Fibroblast of lung (primary cell): ENCODE results near the gene MGLL. TPM values are rescaled to one million over a fixed set of nuclear protein-coding genes. Genes with fewer than 3 reads are reported as not detected.

Experiments used
- DNase-seq, 2 donors: peaks; one replicate each; pipeline versions ENCODE4 v3.0.0 to v3.0.0-alpha.2; 2010; ENCODE audit warnings: low read depth in 2 of 2
- H2AFZ ChIP-seq: 2 replicates; pipeline ENCODE4 v1.5.1; 2012; ENCODE audit warnings: low read length, control low read depth, inconsistent platforms
- H3K27ac ChIP-seq: 2 replicates; pipeline ENCODE4 v1.5.1; 2011; ENCODE audit warnings: low read length, control low read depth; ENCODE audit not compliant: insufficient read depth
- H3K27me3 ChIP-seq: 2 replicates; pipeline ENCODE4 v1.5.1; 2011; ENCODE audit warnings: mild to moderate bottlenecking, low read length; ENCODE audit not compliant: control insufficient read depth, insufficient read depth
- H3K36me3 ChIP-seq: 2 replicates; pipeline ENCODE4 v1.5.1; 2011; ENCODE audit warnings: low read length; ENCODE audit not compliant: control insufficient read depth, insufficient read depth
- H3K4me1 ChIP-seq: 2 replicates; pipeline ENCODE4 v1.5.1; 2011; ENCODE audit warnings: low read length; ENCODE audit not compliant: control insufficient read depth, insufficient read depth; ENCODE audit errors: extremely low read depth
- H3K4me2 ChIP-seq: 2 replicates; pipeline ENCODE4 v1.5.1; 2011; ENCODE audit warnings: low read length, control low read depth; ENCODE audit not compliant: insufficient read depth; ENCODE audit errors: extremely low read depth
- H3K4me3 ChIP-seq, 4 experiments: fragments of 200-600 bp in 1 of 4; sonication (generic) in 1 of 4; replicated peaks in 1 of 4; 2 replicates each; pipeline ENCODE4 v1.5.1; 2011 to 2016; ENCODE audit warnings: low read length in 4 of 4, low read depth in 3 of 4, mild to moderate bottlenecking in 3 of 4, control low read depth in 2 of 4, inconsistent platforms in 1 of 4, mixed read lengths in 1 of 4; ENCODE audit not compliant: insufficient read depth in 1 of 4; ENCODE audit errors: control extremely low read depth in 1 of 4
- H3K79me2 ChIP-seq: 2 replicates; pipeline ENCODE4 v1.5.1; 2012; ENCODE audit warnings: mild to moderate bottlenecking, low read length, inconsistent platforms; ENCODE audit not compliant: control insufficient read depth, insufficient read depth
- H3K9ac ChIP-seq: 2 replicates; pipeline ENCODE4 v1.5.1; 2011; ENCODE audit warnings: mild to moderate bottlenecking, low read length, control low read depth; ENCODE audit not compliant: insufficient read depth
- H3K9me3 ChIP-seq: 2 replicates; pipeline ENCODE4 v1.5.1; 2012; ENCODE audit warnings: low read depth, low read length; ENCODE audit not compliant: control insufficient read depth, insufficient read depth
- H4K20me1 ChIP-seq: 2 replicates; pipeline ENCODE4 v1.5.1; 2011; ENCODE audit warnings: low read length; ENCODE audit not compliant: control insufficient read depth, insufficient read depth; ENCODE audit errors: extremely low read depth
- EZH2 ChIP-seq: IDR thresholded peaks from 2 replicates; pipeline ENCODE4 v1.5.1; 2012; ENCODE audit warnings: low read length, control low read depth, mild to moderate bottlenecking; ENCODE audit errors: missing control alignments
- polyA plus RNA-seq, 2 donors: library from polyadenylated mRNA; depleted of rRNA in 1 of 2; stranded (reverse) in 1 of 2; unstranded in 1 of 2; fragments of >200 nt; gene quantifications; 2 replicates each; pipeline ENCODE4 v1.2.1, GENCODE V29; 2011 to 2012; ENCODE audit warnings: missing spikeins in 1 of 2
- total RNA-seq: library from RNA; depleted of rRNA; stranded (reverse); fragments of >200 nt; gene quantifications from 2 replicates; pipeline ENCODE4 v1.2.1, GENCODE V29; 2014
- TF ChIP-seq, protein P1 (sequence below), 2 donors: IDR thresholded peaks in 1 of 2; conservative IDR thresholded peaks in 1 of 2; 1 replicate in 1 of 2; 2 replicates in 1 of 2; pipeline ENCODE4 v1.5.1; 2011 to 2012; ENCODE audit warnings: low read length in 2 of 2, control low read depth in 1 of 2, inconsistent platforms in 1 of 2, low read depth in 1 of 2, mild to moderate bottlenecking in 1 of 2

The MGLL gene
- total and polyA plus RNA-seq, 2 donors (not counting 1 experiment from before 2014, with no cell fraction given), result 60.1 to 122 TPM

DNA sequence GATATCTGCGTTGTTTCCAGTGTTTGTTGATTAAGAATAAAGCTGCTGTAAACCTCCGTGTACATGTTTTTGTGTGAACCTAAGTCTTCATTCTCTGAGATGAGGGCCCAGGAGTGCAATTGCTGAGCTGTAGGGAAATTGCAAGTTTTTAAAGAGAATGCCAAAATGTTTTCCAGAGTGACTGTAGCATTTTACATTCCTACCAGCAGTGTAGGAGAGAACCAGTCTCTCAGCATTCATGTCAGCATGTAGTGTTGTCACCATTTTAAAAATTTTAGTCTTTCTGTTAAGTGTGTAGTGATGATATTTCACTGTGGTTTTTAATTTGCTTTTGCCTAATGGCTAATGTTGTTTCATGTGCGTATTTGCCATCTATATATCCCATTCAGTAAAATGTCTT lies 3.4 kb upstream of the MGLL start:
- no peak overlapping the region for H3K4me2 ChIP-seq
- H3K4me3 ChIP-seq, result no peak overlapping the region
- H3K27ac ChIP-seq, result no peak overlapping the region
- H3K36me3 ChIP-seq, result no peaks in the 10 kb centered on the region
- DNase-seq, result no peak
- H3K79me2 ChIP-seq, result peaks cover 13% of the 10 kb centered on the region
- no peak for TF ChIP-seq EZH2
- TF ChIP-seq, protein P1, sequence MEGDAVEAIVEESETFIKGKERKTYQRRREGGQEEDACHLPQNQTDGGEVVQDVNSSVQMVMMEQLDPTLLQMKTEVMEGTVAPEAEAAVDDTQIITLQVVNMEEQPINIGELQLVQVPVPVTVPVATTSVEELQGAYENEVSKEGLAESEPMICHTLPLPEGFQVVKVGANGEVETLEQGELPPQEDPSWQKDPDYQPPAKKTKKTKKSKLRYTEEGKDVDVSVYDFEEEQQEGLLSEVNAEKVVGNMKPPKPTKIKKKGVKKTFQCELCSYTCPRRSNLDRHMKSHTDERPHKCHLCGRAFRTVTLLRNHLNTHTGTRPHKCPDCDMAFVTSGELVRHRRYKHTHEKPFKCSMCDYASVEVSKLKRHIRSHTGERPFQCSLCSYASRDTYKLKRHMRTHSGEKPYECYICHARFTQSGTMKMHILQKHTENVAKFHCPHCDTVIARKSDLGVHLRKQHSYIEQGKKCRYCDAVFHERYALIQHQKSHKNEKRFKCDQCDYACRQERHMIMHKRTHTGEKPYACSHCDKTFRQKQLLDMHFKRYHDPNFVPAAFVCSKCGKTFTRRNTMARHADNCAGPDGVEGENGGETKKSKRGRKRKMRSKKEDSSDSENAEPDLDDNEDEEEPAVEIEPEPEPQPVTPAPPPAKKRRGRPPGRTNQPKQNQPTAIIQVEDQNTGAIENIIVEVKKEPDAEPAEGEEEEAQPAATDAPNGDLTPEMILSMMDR (conservative IDR thresholded peaks at IDR 0.05 in 1 of 2, IDR thresholded peaks at IDR 0.05 in 1 of 2; ENCODE audit: low read depth in 1 of 2, low read length in 2 of 2), result peak; percentile 28 to 33
- no peak overlapping the region for H2AFZ ChIP-seq
- no peaks in the 10 kb centered on the region for H4K20me1 ChIP-seq
- peaks cover 4% of the 10 kb centered on the region for H3K4me1 ChIP-seq
- H3K27me3 ChIP-seq, result no peaks in the 10 kb centered on the region
- no peak overlapping the region for H3K9ac ChIP-seq
- no peaks in the 10 kb centered on the region for H3K9me3 ChIP-seq

DNA sequence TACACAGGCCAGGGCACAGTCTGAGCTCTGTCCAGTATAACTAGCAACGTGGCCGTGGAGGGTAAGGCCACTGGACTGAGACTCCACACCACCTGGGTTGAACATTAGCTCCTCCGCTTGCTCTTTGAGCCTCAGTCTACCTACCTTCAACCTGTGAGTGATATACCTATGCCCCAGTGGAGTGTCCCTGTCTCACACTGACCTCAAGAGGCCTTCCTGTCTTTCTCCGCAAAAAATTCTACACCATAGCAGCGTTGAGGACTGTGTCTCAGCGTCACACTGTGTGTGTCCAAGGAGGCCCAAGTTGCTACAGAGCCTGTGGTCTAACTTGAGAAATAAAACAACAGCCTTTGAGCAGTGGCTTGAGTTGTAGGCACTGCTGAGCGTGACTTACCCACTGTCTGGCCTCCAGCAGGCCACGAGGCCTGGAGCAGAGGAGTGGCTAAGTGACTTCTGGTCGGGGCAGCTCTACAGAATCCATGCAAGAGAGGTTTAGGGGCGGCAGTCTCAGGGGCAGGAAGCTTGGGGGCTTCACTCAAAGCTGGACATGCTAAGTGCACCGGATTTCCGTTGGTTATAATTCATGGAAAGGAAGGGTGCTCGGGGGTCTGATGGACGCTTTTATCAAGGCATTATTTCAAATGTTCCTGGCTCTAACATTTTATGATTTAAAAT lies 2.0 kb upstream of the MGLL start:
- DNase-seq, result no peak
- no peak overlapping the region for H2AFZ ChIP-seq
- H3K9ac ChIP-seq, result no peak overlapping the region
- no peak overlapping the region for H3K4me3 ChIP-seq
- H3K4me1 ChIP-seq, result peaks cover 11% of the 10 kb centered on the region
- H3K79me2 ChIP-seq, result peaks cover 22% of the 10 kb centered on the region
- no peaks in the 10 kb centered on the region for H3K27me3 ChIP-seq
- H3K36me3 ChIP-seq, result no peaks in the 10 kb centered on the region
- H4K20me1 ChIP-seq, result no peaks in the 10 kb centered on the region
- no peak overlapping the region for H3K4me2 ChIP-seq
- TF ChIP-seq EZH2, result no peak
- no peak overlapping the region for H3K27ac ChIP-seq
- no peaks in the 10 kb centered on the region for H3K9me3 ChIP-seq

DNA sequence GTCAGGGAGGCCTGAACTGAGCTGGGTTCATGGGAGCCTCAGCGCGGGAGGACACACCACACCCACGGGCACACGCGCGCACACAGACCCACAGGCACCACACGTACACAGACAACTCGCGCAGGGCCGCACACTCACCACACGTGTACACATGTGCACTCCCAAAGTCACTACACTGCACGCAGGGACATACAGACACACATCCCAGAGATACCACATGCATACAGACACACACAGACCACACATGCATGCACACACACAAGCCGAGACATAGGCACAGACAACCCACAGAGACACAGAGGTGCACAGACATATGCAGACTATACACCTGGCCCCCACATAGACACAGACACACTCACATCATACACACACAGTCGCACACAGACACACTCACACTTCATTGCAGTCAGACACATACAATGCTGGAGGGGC lies 1.1 kb upstream of the MGLL start:
- Histone ChIP-seq H3K4me3 (peak overlapping the region; percentile 19 to 49 (median 36)), H2AFZ (peak overlapping the region; percentile 74), H4K20me1 (no peaks in the 10 kb centered on the region), H3K27ac (peak overlapping the region; percentile 16), H3K36me3 (no peaks in the 10 kb centered on the region), H3K9me3 (no peaks in the 10 kb centered on the region), H3K4me2 (peak overlapping the region; percentile 75), H3K4me1 (peaks cover 11% of the 10 kb centered on the region), H3K79me2 (peaks cover 22% of the 10 kb centered on the region), H3K9ac (peak overlapping the region; percentile 40), H3K27me3 (no peaks in the 10 kb centered on the region)
- peak in 1 of 2 donors; percentile 8 for DNase-seq
- TF ChIP-seq EZH2, result no peak
- TF ChIP-seq, protein P1 (conservative IDR thresholded peaks at IDR 0.05 in 1 of 2, IDR thresholded peaks at IDR 0.05 in 1 of 2; ENCODE audit: low read depth in 1 of 2, low read length in 2 of 2), result peak in 1 of 2 donors; percentile 7
